Right atrium auricular region (tissue), 2 donors: ENCODE measurements around the gene GATA2. TPM values are rescaled to one million over a fixed set of nuclear protein-coding genes. Genes with fewer than 3 reads are reported as not detected.

Experiments used
- DNase-seq: peaks from one replicate; pipeline ENCODE4 v3.0.0-alpha.2; 2019; ENCODE audit warnings: low spot score
- H3K27ac ChIP-seq, 2 donors: fragments of 200-600 bp; sonication (generic); 1 replicate in 1 of 2; 2 replicates in 1 of 2; pipeline ENCODE4 v1.5.1; 2016 to 2019
- H3K27me3 ChIP-seq, 2 donors: fragments of 200-600 bp; sonication (generic); one replicate each; pipeline versions ENCODE4 v1.5.1 to v1.6.0; 2017 to 2019
- H3K36me3 ChIP-seq: fragments of 200-600 bp; sonication (generic); one replicate; pipeline ENCODE4 v1.5.1; 2016
- H3K4me1 ChIP-seq, 2 donors: fragments of 200-600 bp; sonication (generic); one replicate each; pipeline versions ENCODE4 v1.5.1 to v1.6.0; 2017 to 2019
- H3K4me3 ChIP-seq, 2 donors: fragments of 200-600 bp; sonication (generic); 1 replicate in 1 of 2; 2 replicates in 1 of 2; pipeline ENCODE4 v1.5.1; 2017 to 2019; ENCODE audit warnings: mild to moderate bottlenecking in 1 of 2, moderate library complexity in 1 of 2
- H3K9me3 ChIP-seq, 2 donors: fragments of 200-600 bp; sonication (generic); one replicate each; pipeline ENCODE4 v1.5.1; 2019
- CTCF ChIP-seq, 2 donors: fragments of 200-600 bp; sonication (generic); IDR thresholded peaks; one replicate each; pipeline ENCODE4 v1.5.1; 2019; ENCODE audit warnings: antibody characterized with exemption in 2 of 2
- total RNA-seq, 2 donors: library from RNA; depleted of rRNA; stranded (reverse); fragments of >200 nt; gene quantifications; one replicate each; pipeline ENCODE4 v1.1.0, GENCODE V29; 2016

Gene GATA2
- total RNA-seq, 2 donors from 2014 or later, result 17.7 to 26.1 TPM

GRCh38 chr3:128459461-128459820 lies 33.6 kb downstream of the GATA2 start:
- H3K9me3 ChIP-seq, result no peaks in the 10 kb centered on the region
- no peak for DNase-seq
- no peaks in the 10 kb centered on the region for H3K36me3 ChIP-seq
- H3K27me3 ChIP-seq, result no peaks in the 10 kb centered on the region
- no peaks in the 10 kb centered on the region for H3K4me1 ChIP-seq
- H3K4me3 ChIP-seq, result no peak overlapping the region
- H3K27ac ChIP-seq, result no peak overlapping the region
- no peak for TF ChIP-seq CTCF (IDR thresholded peaks at IDR 0.05)

- H3K4me1 ChIP-seq, result no peaks in the 10 kb centered on the region
- no peak for TF ChIP-seq CTCF (IDR thresholded peaks at IDR 0.05)
- H3K27me3 ChIP-seq, result no peaks in the 10 kb centered on the region
- DNase-seq, result no peak
- H3K9me3 ChIP-seq, result no peaks in the 10 kb centered on the region
- H3K36me3 ChIP-seq, result no peaks in the 10 kb centered on the region
- H3K4me3 ChIP-seq, result no peak overlapping the region
- H3K27ac ChIP-seq, result no peak overlapping the region
These were observed 34.1 kb downstream of the GATA2 start for GRCh38 chr3:128458746-128459460.

- no peaks in the 10 kb centered on the region for H3K9me3 ChIP-seq
- no peak for DNase-seq
These were observed 35.1 kb downstream of the GATA2 start for GRCh38 chr3:128457937-128458336.

GRCh38 chr3:128456776-128457715 lies 36.0 kb downstream of the GATA2 start:
- no peak for DNase-seq
- Histone ChIP-seq H3K27me3 (no peaks in the 10 kb centered on the region), H3K9me3 (no peaks in the 10 kb centered on the region), H3K4me1 (no peaks in the 10 kb centered on the region), H3K4me3 (no peak overlapping the region), H3K36me3 (no peaks in the 10 kb centered on the region), H3K27ac (no peak overlapping the region)
- no peak for TF ChIP-seq CTCF (IDR thresholded peaks at IDR 0.05)

More at GRCh38 chr3:128457937-128458336, 35.1 kb downstream of the GATA2 start:
- no peaks in the 10 kb centered on the region for H3K4me1 ChIP-seq
- no peaks in the 10 kb centered on the region for H3K27me3 ChIP-seq
- no peak overlapping the region for H3K4me3 ChIP-seq
- H3K36me3 ChIP-seq, result no peaks in the 10 kb centered on the region
- TF ChIP-seq CTCF (IDR thresholded peaks at IDR 0.05), result no peak
- H3K27ac ChIP-seq, result no peak overlapping the region

GRCh38 chr3:128455786-128456748 lies 36.9 kb downstream of the GATA2 start:
- no peak for DNase-seq
- Histone ChIP-seq H3K27me3 (no peaks in the 10 kb centered on the region), H3K9me3 (no peaks in the 10 kb centered on the region), H3K36me3 (no peaks in the 10 kb centered on the region), H3K4me1 (no peaks in the 10 kb centered on the region), H3K27ac (no peak overlapping the region), H3K4me3 (no peak overlapping the region)
- TF ChIP-seq CTCF (IDR thresholded peaks at IDR 0.05), result no peak
